ENCODE measurements around the gene MUC13.

DNA sequence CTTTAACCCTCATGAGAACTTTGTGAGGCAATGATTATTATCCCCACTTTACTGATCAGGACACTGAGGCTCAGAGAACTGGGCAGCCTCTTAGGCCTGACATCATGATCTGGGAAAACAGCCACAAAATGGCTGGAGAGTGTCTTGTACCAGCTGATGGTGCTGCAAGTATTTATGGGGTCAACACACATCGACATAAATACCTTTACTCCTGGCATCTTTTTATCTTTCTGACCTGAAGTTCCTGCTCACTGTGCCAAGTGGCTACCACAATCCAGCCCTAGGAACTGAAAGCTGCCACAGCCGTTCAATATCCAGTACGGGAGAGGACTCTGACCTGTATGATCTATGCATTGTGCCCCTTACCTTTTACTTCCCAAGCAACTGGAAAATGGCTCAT lies 29.2 kb upstream of the MUC13 start:
- TF ChIP-seq, protein P1, sequence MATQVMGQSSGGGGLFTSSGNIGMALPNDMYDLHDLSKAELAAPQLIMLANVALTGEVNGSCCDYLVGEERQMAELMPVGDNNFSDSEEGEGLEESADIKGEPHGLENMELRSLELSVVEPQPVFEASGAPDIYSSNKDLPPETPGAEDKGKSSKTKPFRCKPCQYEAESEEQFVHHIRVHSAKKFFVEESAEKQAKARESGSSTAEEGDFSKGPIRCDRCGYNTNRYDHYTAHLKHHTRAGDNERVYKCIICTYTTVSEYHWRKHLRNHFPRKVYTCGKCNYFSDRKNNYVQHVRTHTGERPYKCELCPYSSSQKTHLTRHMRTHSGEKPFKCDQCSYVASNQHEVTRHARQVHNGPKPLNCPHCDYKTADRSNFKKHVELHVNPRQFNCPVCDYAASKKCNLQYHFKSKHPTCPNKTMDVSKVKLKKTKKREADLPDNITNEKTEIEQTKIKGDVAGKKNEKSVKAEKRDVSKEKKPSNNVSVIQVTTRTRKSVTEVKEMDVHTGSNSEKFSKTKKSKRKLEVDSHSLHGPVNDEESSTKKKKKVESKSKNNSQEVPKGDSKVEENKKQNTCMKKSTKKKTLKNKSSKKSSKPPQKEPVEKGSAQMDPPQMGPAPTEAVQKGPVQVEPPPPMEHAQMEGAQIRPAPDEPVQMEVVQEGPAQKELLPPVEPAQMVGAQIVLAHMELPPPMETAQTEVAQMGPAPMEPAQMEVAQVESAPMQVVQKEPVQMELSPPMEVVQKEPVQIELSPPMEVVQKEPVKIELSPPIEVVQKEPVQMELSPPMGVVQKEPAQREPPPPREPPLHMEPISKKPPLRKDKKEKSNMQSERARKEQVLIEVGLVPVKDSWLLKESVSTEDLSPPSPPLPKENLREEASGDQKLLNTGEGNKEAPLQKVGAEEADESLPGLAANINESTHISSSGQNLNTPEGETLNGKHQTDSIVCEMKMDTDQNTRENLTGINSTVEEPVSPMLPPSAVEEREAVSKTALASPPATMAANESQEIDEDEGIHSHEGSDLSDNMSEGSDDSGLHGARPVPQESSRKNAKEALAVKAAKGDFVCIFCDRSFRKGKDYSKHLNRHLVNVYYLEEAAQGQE (IDR thresholded peaks at IDR 0.05; ENCODE audit: low read depth): no peak
- TF ChIP-seq EGR1 (IDR thresholded peaks at IDR 0.05) (no peak), YY1 (IDR thresholded peaks at IDR 0.05; ENCODE audit: low read depth) (no peak), NFIC (IDR thresholded peaks at IDR 0.05) (no peak), EP300 (IDR thresholded peaks at IDR 0.05; ENCODE audit: borderline replicate concordance) (no peak), TEAD4 (IDR thresholded peaks at IDR 0.05) (no peak), RAD21 (IDR thresholded peaks at IDR 0.05; ENCODE audit: low read depth) (no peak)
- TF ChIP-seq, protein P2, sequence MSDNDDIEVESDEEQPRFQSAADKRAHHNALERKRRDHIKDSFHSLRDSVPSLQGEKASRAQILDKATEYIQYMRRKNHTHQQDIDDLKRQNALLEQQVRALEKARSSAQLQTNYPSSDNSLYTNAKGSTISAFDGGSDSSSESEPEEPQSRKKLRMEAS (IDR thresholded peaks at IDR 0.05): no peak

Data from Ishikawa (cell line).